ENCODE results near the gene CACNA1C. TPM values are rescaled to one million over a fixed set of nuclear protein-coding genes. Genes with fewer than 3 reads are reported as not detected.

Gene CACNA1C
- total and polyA plus RNA-seq, 2 donors (not counting 1 experiment from before 2014, with no cell fraction given): 7.6 to 11.4 TPM

DNA sequence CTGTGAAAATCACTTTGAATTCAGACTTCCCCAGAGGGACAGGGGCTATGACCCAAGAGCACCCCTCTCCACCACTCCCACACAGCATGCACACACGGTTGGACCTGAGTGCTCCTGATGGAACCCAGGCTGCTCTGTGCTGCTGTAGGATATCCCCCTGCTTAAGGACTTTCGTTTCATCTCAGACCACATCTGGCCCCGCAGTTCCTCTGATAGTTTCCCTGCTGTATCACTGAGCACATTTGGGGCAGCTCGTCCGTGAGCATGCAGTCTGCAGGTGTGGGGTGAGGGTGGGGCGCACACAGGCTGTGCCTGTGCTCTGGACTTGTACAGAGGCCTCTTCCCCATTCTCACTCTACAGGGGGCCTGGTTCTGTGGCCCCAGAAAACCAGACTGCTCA, 396.8 kb downstream of the CACNA1C start:
- Histone ChIP-seq H3K4me3 (replicated peaks in 1 of 4; ENCODE audit: control extremely low read depth in 1 of 4, insufficient read depth in 1 of 4, low read depth in 3 of 4, low read length in 4 of 4) (no peak overlapping the region), H3K79me2 (ENCODE audit: control insufficient read depth, insufficient read depth, low read length) (no peaks in the 10 kb centered on the region), H3K27me3 (ENCODE audit: control insufficient read depth, insufficient read depth, low read length) (no peaks in the 10 kb centered on the region), H3K36me3 (ENCODE audit: control insufficient read depth, insufficient read depth, low read length) (no peaks in the 10 kb centered on the region), H3K9me3 (ENCODE audit: control insufficient read depth, insufficient read depth, low read depth, low read length) (no peaks in the 10 kb centered on the region), H4K20me1 (ENCODE audit: control insufficient read depth, extremely low read depth, insufficient read depth, low read length) (no peaks in the 10 kb centered on the region), H3K9ac (ENCODE audit: insufficient read depth, low read length) (no peak overlapping the region), H3K4me2 (ENCODE audit: extremely low read depth, insufficient read depth, low read length) (no peak overlapping the region), H2AFZ (ENCODE audit: low read length) (no peak overlapping the region), H3K27ac (ENCODE audit: insufficient read depth, low read length) (no peak overlapping the region), H3K4me1 (ENCODE audit: control insufficient read depth, extremely low read depth, insufficient read depth, low read length) (no peaks in the 10 kb centered on the region)
- TF ChIP-seq, protein P1, sequence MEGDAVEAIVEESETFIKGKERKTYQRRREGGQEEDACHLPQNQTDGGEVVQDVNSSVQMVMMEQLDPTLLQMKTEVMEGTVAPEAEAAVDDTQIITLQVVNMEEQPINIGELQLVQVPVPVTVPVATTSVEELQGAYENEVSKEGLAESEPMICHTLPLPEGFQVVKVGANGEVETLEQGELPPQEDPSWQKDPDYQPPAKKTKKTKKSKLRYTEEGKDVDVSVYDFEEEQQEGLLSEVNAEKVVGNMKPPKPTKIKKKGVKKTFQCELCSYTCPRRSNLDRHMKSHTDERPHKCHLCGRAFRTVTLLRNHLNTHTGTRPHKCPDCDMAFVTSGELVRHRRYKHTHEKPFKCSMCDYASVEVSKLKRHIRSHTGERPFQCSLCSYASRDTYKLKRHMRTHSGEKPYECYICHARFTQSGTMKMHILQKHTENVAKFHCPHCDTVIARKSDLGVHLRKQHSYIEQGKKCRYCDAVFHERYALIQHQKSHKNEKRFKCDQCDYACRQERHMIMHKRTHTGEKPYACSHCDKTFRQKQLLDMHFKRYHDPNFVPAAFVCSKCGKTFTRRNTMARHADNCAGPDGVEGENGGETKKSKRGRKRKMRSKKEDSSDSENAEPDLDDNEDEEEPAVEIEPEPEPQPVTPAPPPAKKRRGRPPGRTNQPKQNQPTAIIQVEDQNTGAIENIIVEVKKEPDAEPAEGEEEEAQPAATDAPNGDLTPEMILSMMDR (conservative IDR thresholded peaks at IDR 0.05 in 1 of 2, IDR thresholded peaks at IDR 0.05 in 1 of 2; ENCODE audit: low read depth in 1 of 2, low read length in 2 of 2): no peak
- TF ChIP-seq EZH2 (IDR thresholded peaks at IDR 0.05; ENCODE audit: low read length, missing control alignments): no peak
- DNase-seq (ENCODE audit: low read depth in 2 of 2): no peak

DNA sequence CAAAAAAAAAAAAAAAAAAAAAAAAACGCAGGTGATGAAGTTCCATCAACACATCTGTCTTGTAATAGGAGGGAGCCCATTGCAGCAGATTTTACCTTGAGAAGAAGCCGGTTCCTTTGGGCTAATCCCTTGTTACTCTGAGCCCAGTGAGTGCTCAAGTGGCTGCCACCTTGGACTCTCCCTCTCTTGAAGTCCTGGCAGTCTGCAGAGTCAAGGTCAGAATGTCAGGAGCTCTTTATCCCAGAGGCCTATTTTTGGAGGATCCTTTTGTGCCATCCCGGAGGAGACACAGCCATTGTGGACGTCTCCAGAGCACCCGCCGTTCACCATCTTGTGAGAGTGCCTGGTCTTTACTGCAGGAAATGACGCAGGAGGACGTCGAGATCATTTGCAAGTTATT, 397.8 kb downstream of the CACNA1C start:
- Histone ChIP-seq H3K27ac (ENCODE audit: insufficient read depth, low read length) (no peak overlapping the region), H4K20me1 (ENCODE audit: control insufficient read depth, extremely low read depth, insufficient read depth, low read length) (no peaks in the 10 kb centered on the region), H3K9ac (ENCODE audit: insufficient read depth, low read length) (no peak overlapping the region), H3K79me2 (ENCODE audit: control insufficient read depth, insufficient read depth, low read length) (no peaks in the 10 kb centered on the region), H3K27me3 (ENCODE audit: control insufficient read depth, insufficient read depth, low read length) (no peaks in the 10 kb centered on the region), H2AFZ (ENCODE audit: low read length) (no peak overlapping the region), H3K36me3 (ENCODE audit: control insufficient read depth, insufficient read depth, low read length) (no peaks in the 10 kb centered on the region), H3K4me1 (ENCODE audit: control insufficient read depth, extremely low read depth, insufficient read depth, low read length) (no peaks in the 10 kb centered on the region), H3K9me3 (ENCODE audit: control insufficient read depth, insufficient read depth, low read depth, low read length) (no peaks in the 10 kb centered on the region), H3K4me2 (ENCODE audit: extremely low read depth, insufficient read depth, low read length) (no peak overlapping the region), H3K4me3 (replicated peaks in 1 of 4; ENCODE audit: control extremely low read depth in 1 of 4, insufficient read depth in 1 of 4, low read depth in 3 of 4, low read length in 4 of 4) (no peak overlapping the region)
- no peak for DNase-seq (ENCODE audit: low read depth in 2 of 2)
- TF ChIP-seq, protein P1 (conservative IDR thresholded peaks at IDR 0.05 in 1 of 2, IDR thresholded peaks at IDR 0.05 in 1 of 2; ENCODE audit: low read depth in 1 of 2, low read length in 2 of 2): no peak
- TF ChIP-seq EZH2 (IDR thresholded peaks at IDR 0.05; ENCODE audit: low read length, missing control alignments): no peak

DNA sequence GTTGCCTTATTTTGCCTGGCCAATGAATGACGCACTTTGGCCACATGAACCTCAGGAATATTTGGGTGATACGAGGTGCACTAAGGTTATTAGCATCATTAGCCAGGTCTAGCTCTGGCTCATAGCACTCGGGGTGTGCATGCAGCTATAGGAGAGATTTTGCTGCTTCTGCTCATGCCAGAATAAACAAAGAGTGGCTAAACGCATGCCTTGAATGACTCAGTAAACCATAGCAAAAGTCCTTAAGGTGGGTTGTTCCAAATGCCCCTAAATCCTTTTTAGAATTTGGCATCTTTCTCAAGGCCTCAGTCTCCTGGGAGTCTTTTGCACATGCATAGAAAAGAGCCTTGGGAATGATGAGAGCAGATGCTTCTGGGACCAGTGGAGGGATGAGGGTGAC, 398.2 kb downstream of the CACNA1C start:
- no peaks in the 10 kb centered on the region for H3K27me3 ChIP-seq (ENCODE audit: control insufficient read depth, insufficient read depth, low read length)
- no peak overlapping the region for H3K4me2 ChIP-seq (ENCODE audit: extremely low read depth, insufficient read depth, low read length)
- DNase-seq (ENCODE audit: low read depth in 2 of 2): peak in 1 of 2 donors; percentile 47
- no peaks in the 10 kb centered on the region for H3K79me2 ChIP-seq (ENCODE audit: control insufficient read depth, insufficient read depth, low read length)
- H4K20me1 ChIP-seq (ENCODE audit: control insufficient read depth, extremely low read depth, insufficient read depth, low read length): no peaks in the 10 kb centered on the region
- H2AFZ ChIP-seq (ENCODE audit: low read length): no peak overlapping the region
- TF ChIP-seq EZH2 (IDR thresholded peaks at IDR 0.05; ENCODE audit: low read length, missing control alignments): no peak
- TF ChIP-seq, protein P1 (conservative IDR thresholded peaks at IDR 0.05 in 1 of 2, IDR thresholded peaks at IDR 0.05 in 1 of 2; ENCODE audit: low read depth in 1 of 2, low read length in 2 of 2): no peak
- no peaks in the 10 kb centered on the region for H3K4me1 ChIP-seq (ENCODE audit: control insufficient read depth, extremely low read depth, insufficient read depth, low read length)
- no peaks in the 10 kb centered on the region for H3K36me3 ChIP-seq (ENCODE audit: control insufficient read depth, insufficient read depth, low read length)
- no peak overlapping the region for H3K27ac ChIP-seq (ENCODE audit: insufficient read depth, low read length)
- no peak overlapping the region for H3K9ac ChIP-seq (ENCODE audit: insufficient read depth, low read length)
- H3K4me3 ChIP-seq (replicated peaks in 1 of 4; ENCODE audit: control extremely low read depth in 1 of 4, insufficient read depth in 1 of 4, low read depth in 3 of 4, low read length in 4 of 4): no peak overlapping the region
- H3K9me3 ChIP-seq (ENCODE audit: control insufficient read depth, insufficient read depth, low read depth, low read length): no peaks in the 10 kb centered on the region
